Thymus (tissue), 11 donors: ENCODE measurements around the gene GBGT1. TPM values are rescaled to one million over a fixed set of nuclear protein-coding genes. Genes with fewer than 3 reads are reported as not detected.

ENCODE experiments used
- DNase-seq, 9 donors: peaks; one replicate each; pipeline ENCODE4 v3.0.0-alpha.2; 2013; ENCODE audit warnings: low spot score in 9 of 9, low read depth in 6 of 9, missing footprints in 1 of 9
- H3K27ac ChIP-seq, 2 donors: one replicate each; pipeline ENCODE4 v1.5.1; 2013; ENCODE audit warnings: control low read depth in 1 of 2, low read depth in 1 of 2, low read length in 1 of 2, mild to moderate bottlenecking in 1 of 2, moderate library complexity in 1 of 2
- H3K27me3 ChIP-seq, 2 donors: one replicate each; pipeline ENCODE4 v1.5.1; 2013; ENCODE audit warnings: low read length in 1 of 2; ENCODE audit not compliant: control insufficient read depth in 2 of 2, insufficient read depth in 1 of 2
- H3K36me3 ChIP-seq, 2 donors: one replicate each; pipeline ENCODE4 v1.5.1; 2013; ENCODE audit warnings: low read length in 1 of 2, mild to moderate bottlenecking in 1 of 2, moderate library complexity in 1 of 2; ENCODE audit not compliant: control insufficient read depth in 2 of 2, insufficient read depth in 2 of 2
- H3K4me1 ChIP-seq, 2 donors: one replicate each; pipeline ENCODE4 v1.5.1; 2013; ENCODE audit warnings: low read length in 2 of 2; ENCODE audit not compliant: control insufficient read depth in 2 of 2, insufficient read depth in 2 of 2
- H3K4me3 ChIP-seq, 2 donors: one replicate each; pipeline ENCODE4 v1.5.1; 2013; ENCODE audit warnings: low read length in 2 of 2, control low read depth in 1 of 2, mild to moderate bottlenecking in 1 of 2
- H3K9me3 ChIP-seq, 2 donors: one replicate each; pipeline ENCODE4 v1.5.1; 2013; ENCODE audit warnings: low read length in 1 of 2, mild to moderate bottlenecking in 1 of 2; ENCODE audit not compliant: control insufficient read depth in 2 of 2, insufficient read depth in 1 of 2
- WGBS: extraction: QIAGEN DNeasy Blood & Tissue Kit; methylation state at CpG from one replicate; pipeline ENCODE4 v1.1.7; 2013; 5-methylcytosine and 5-hydroxymethylcytosine counted together
- polyA plus RNA-seq: library from polyadenylated mRNA; stranded (reverse); fragments of 200-250 nt; gene quantifications from one replicate; pipeline ENCODE4 v1.2.3, GENCODE V29; 2013
- total RNA-seq: library from RNA; stranded (reverse); fragments of 120-200 nt; gene quantifications from one replicate; pipeline ENCODE4 v1.2.4, GENCODE V29; 2013
- donor health status: healthy.

Gene GBGT1
- total and polyA plus RNA-seq, 2 donors, result 3.0 to 5.3 TPM

GRCh38 chr9:133126697-133127339 is 36.9 kb downstream of the GBGT1 start:
- H3K4me3 ChIP-seq, result no peak overlapping the region
- peaks cover 8 to 57% of the 10 kb centered on the region in 2 donors for H3K4me1 ChIP-seq
- 93% methylated on average over 17 of the region's 17 CpGs for WGBS
- H3K27me3 ChIP-seq, result no peaks in the 10 kb centered on the region
- H3K27ac ChIP-seq, result peak overlapping the region in 1 of 2 donors; percentile 55
- peaks cover 0 to 3% of the 10 kb centered on the region in 2 donors for H3K36me3 ChIP-seq
- no peak for DNase-seq
- no peaks in the 10 kb centered on the region for H3K9me3 ChIP-seq

GRCh38 chr9:133125941-133126696 is 37.6 kb downstream of the GBGT1 start:
- H3K36me3 ChIP-seq, result peaks cover 0 to 3% of the 10 kb centered on the region in 2 donors
- peak overlapping the region; percentile 36 to 55 for H3K27ac ChIP-seq
- H3K4me3 ChIP-seq, result no peak overlapping the region
- no peaks in the 10 kb centered on the region for H3K9me3 ChIP-seq
- peak in 1 of 9 donors; percentile 48 for DNase-seq
- peaks cover 8 to 56% of the 10 kb centered on the region in 2 donors for H3K4me1 ChIP-seq
- H3K27me3 ChIP-seq, result no peaks in the 10 kb centered on the region
- WGBS, result 55% methylated on average over 24 of the region's 24 CpGs

GRCh38 chr9:133124907-133125275 is 38.8 kb downstream of the GBGT1 start:
- Histone ChIP-seq H3K27me3 (peaks cover 0 to 6% of the 10 kb centered on the region in 2 donors), H3K36me3 (peaks cover 0 to 3% of the 10 kb centered on the region in 2 donors), H3K27ac (no peak overlapping the region), H3K4me3 (no peak overlapping the region), H3K4me1 (peaks cover 4 to 57% of the 10 kb centered on the region in 2 donors), H3K9me3 (no peaks in the 10 kb centered on the region)
- WGBS, result 92% methylated on average over 2 of the region's 2 CpGs
- DNase-seq, result no peak

GRCh38 chr9:133124123-133124906 is 39.4 kb downstream of the GBGT1 start:
- no peaks in the 10 kb centered on the region for H3K9me3 ChIP-seq
- no peak overlapping the region for H3K27ac ChIP-seq
- DNase-seq, result no peak
- no peak overlapping the region for H3K4me3 ChIP-seq
- H3K36me3 ChIP-seq, result peaks cover 0 to 3% of the 10 kb centered on the region in 2 donors
- WGBS, result 95% methylated on average over 8 of the region's 8 CpGs
- peaks cover 4 to 61% of the 10 kb centered on the region in 2 donors for H3K4me1 ChIP-seq
- H3K27me3 ChIP-seq, result peaks cover 0 to 9% of the 10 kb centered on the region in 2 donors

GRCh38 chr9:133122935-133123611 is 40.6 kb downstream of the GBGT1 start:
- H3K9me3 ChIP-seq, result no peaks in the 10 kb centered on the region
- WGBS, result 92% methylated on average over 19 of the region's 19 CpGs

GRCh38 chr9:133122605-133122934 is 41.1 kb downstream of the GBGT1 start:
- Histone ChIP-seq H3K27ac (no peak overlapping the region), H3K9me3 (no peaks in the 10 kb centered on the region), H3K4me1 (peaks cover 4 to 62% of the 10 kb centered on the region in 2 donors), H3K36me3 (peaks cover 0 to 3% of the 10 kb centered on the region in 2 donors), H3K4me3 (no peak overlapping the region), H3K27me3 (peaks cover 0 to 9% of the 10 kb centered on the region in 2 donors)
- 97% methylated on average over 4 of the region's 4 CpGs for WGBS
- DNase-seq, result no peak

More at GRCh38 chr9:133122935-133123611, 40.6 kb downstream of the GBGT1 start:
- Histone ChIP-seq H3K4me1 (peaks cover 4 to 62% of the 10 kb centered on the region in 2 donors), H3K27me3 (peaks cover 0 to 9% of the 10 kb centered on the region in 2 donors), H3K4me3 (no peak overlapping the region), H3K36me3 (peaks cover 0 to 3% of the 10 kb centered on the region in 2 donors), H3K27ac (peak overlapping the region in 1 of 2 donors; percentile 21)
- DNase-seq, result no peak

GRCh38 chr9:133121915-133122550 is 41.7 kb downstream of the GBGT1 start:
- H3K4me3 ChIP-seq, result no peak overlapping the region
- H3K27me3 ChIP-seq, result peaks cover 0 to 9% of the 10 kb centered on the region in 2 donors
- H3K9me3 ChIP-seq, result no peaks in the 10 kb centered on the region
- DNase-seq, result no peak
- H3K4me1 ChIP-seq, result peaks cover 4 to 61% of the 10 kb centered on the region in 2 donors
- 82% methylated on average over 8 of the region's 8 CpGs for WGBS
- H3K27ac ChIP-seq, result peak overlapping the region; percentile 86 to 89
- H3K36me3 ChIP-seq, result peaks cover 0 to 1% of the 10 kb centered on the region in 2 donors

- Histone ChIP-seq H3K4me1 (peaks cover 4 to 55% of the 10 kb centered on the region in 2 donors), H3K36me3 (no peaks in the 10 kb centered on the region), H3K4me3 (peak within 1 kb of the TSS; percentile 48 to 75), H3K27me3 (peaks cover 0 to 9% of the 10 kb centered on the region in 2 donors), H3K9me3 (no peaks in the 10 kb centered on the region), H3K27ac (peak within 1 kb of the TSS; percentile 86 to 89)
- 6% methylated on average over 53 of the region's 53 CpGs for WGBS
- DNase-seq, result peak in 6 of 9 donors; percentile 68 to 90 (median 82)
These were observed 42.4 kb downstream of the GBGT1 start, which contains the start of gene RALGDS for GRCh38 chr9:133121198-133121914. RALGDS (minus strand) TSS chr9:133121240; CDS start chr9:133121154, 86 bp downstream.
